ENCODE results near the gene CLPTM1L. TPM values are rescaled to one million over a fixed set of nuclear protein-coding genes. Genes with fewer than 3 reads are reported as not detected.

Gene CLPTM1L
- total RNA-seq, 1 donor: 252 TPM

GRCh38 chr5:1324719-1325190 lies 20.1 kb downstream of the CLPTM1L start:
- TF ChIP-seq CTCF (IDR thresholded peaks at IDR 0.05; ENCODE audit: insufficient read depth, low read depth, low read length): no peak
- DNase-seq (ENCODE audit: low read depth): no peak
- H3K4me3 ChIP-seq (ENCODE audit: low read depth, low read length): no peak overlapping the region

- no peak for DNase-seq (ENCODE audit: low read depth)
- no peak for TF ChIP-seq CTCF (IDR thresholded peaks at IDR 0.05; ENCODE audit: insufficient read depth, low read depth, low read length)
- no peak overlapping the region for H3K4me3 ChIP-seq (ENCODE audit: low read depth, low read length)
Measured at GRCh38 chr5:1324301-1324700, 20.6 kb downstream of the CLPTM1L start.

DNA sequence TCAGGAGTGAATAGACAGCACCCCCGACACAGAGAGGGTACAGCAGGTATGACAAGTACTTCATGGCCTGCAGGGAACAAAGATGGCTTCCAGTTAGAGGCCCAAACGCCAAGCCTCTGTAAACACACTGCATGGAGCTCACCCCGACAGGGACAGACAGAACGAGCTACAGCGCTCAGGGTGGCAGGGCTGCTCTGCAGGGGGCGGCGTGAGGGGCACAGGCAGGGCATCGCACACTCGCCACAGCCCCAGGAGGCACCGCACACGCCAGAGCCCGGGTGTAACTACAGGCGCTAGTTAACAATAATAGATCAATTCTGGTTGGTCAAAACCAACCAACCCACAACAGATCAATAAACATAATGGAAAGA lies 21.1 kb downstream of the CLPTM1L start:
- H3K4me3 ChIP-seq (ENCODE audit: low read depth, low read length): no peak overlapping the region
- no peak for DNase-seq (ENCODE audit: low read depth)
- no peak for TF ChIP-seq CTCF (IDR thresholded peaks at IDR 0.05; ENCODE audit: insufficient read depth, low read depth, low read length)

DNA sequence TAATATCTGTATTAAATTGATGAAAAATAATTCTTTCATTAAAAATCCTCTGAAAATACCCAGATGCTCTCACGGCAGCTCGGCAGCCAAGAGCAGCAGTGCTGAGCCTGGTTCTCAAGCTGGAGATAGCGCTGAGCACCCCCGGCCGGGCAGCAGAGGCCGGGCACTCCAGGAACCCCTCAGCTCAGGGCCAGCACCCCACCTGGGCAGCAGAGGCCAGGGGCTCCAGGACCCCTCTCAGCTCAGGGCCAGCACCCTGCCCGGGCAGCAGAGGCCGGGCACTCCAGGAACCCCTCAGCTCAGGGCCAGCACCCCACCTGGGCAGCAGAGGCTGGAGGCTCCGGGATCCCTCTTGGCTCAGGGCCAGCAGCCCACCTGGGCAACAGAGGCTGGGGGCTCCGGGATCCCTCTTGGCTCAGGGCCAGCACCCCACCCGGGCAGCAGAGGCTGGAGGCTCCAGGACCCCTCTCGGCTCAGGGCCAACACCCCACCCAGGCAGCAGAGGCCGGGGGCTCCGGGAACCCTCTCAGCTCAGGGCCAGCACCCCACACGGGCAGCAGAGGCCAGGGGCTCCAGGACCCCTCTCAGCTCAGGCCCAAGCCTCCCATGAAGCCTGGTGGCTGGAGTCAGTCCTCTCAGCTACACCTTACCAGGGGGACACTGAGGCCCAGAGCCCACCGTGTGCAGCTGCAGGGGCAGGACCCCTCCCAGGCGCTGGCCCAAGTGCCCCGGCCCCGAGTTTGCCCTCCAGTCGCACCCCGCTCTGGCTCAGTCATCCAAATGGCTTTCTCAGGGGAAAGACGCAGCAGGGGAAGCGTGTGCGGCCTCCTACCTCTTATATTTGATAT lies 21.7 kb downstream of the CLPTM1L start:
- no peak for DNase-seq (ENCODE audit: low read depth)
- TF ChIP-seq CTCF (IDR thresholded peaks at IDR 0.05; ENCODE audit: insufficient read depth, low read depth, low read length): no peak
- no peak overlapping the region for H3K4me3 ChIP-seq (ENCODE audit: low read depth, low read length)

- TF ChIP-seq CTCF (IDR thresholded peaks at IDR 0.05; ENCODE audit: insufficient read depth, low read depth, low read length): no peak
- no peak for DNase-seq (ENCODE audit: low read depth)
- no peak overlapping the region for H3K4me3 ChIP-seq (ENCODE audit: low read depth, low read length)
Measured at GRCh38 chr5:1322036-1322900, 22.6 kb downstream of the CLPTM1L start.

DNA sequence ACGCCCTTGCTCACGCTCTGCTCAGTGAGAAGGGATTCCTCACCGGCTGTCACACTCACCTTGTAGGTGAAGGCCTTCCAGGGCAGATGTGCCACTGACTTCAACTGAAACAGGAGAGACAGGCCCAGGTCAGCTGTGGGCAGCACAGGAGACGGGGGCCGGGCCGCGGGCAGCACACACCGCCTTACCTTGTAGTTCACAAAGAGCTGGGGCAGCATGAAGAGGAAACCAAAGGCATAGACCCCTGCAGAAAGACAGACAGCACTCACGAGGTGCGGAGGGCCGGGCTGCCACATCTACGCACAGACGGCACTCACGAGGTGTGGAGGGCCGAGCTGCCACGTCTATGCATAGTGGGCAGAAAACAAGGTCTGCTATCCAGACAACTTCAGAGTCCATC lies 23.3 kb downstream of the CLPTM1L start:
- H3K4me3 ChIP-seq (ENCODE audit: low read depth, low read length): no peak overlapping the region
- DNase-seq (ENCODE audit: low read depth): no peak
- TF ChIP-seq CTCF (IDR thresholded peaks at IDR 0.05; ENCODE audit: insufficient read depth, low read depth, low read length): no peak
